HepG2 (cell line): ENCODE results near the gene HCK. TPM values are rescaled to one million over a fixed set of nuclear protein-coding genes. Genes with fewer than 3 reads are reported as not detected.

Source experiments
- CERS6 ChIP-seq: sonication (generic); formaldehyde crosslinking; IDR thresholded peaks from 2 replicates; pipeline ENCODE4 v1.5.0; 2020; ENCODE audit warnings: missing genetic modification reagents
- HMG20B ChIP-seq: conservative IDR thresholded peaks from 2 replicates; pipeline ENCODE4 v1.6.1; 2016; ENCODE audit warnings: missing genetic modification reagents, missing compliant biosample characterization
- HOXA3 ChIP-seq: sonication (generic); formaldehyde crosslinking; IDR thresholded peaks from 2 replicates; pipeline ENCODE4 v1.5.0; 2020; ENCODE audit warnings: missing genetic modification reagents
- MTF1 ChIP-seq: sonication (generic); formaldehyde crosslinking; IDR thresholded peaks from 2 replicates; pipeline ENCODE4 v1.5.0; 2020; ENCODE audit warnings: missing genetic modification reagents
- NFKB2 ChIP-seq: sonication (generic); formaldehyde crosslinking; IDR thresholded peaks from 2 replicates; pipeline ENCODE4 v1.4.0; 2020; ENCODE audit warnings: missing genetic modification reagents, borderline replicate concordance
- NFKBIZ ChIP-seq: IDR thresholded peaks from 2 replicates; pipeline ENCODE4 v1.6.1; 2018; ENCODE audit warnings: missing genetic modification reagents, missing compliant biosample characterization
- NR0B2 ChIP-seq: sonication (generic); formaldehyde crosslinking; IDR thresholded peaks from 2 replicates; pipeline ENCODE4 v1.4.0; 2020; ENCODE audit warnings: mild to moderate bottlenecking, missing genetic modification reagents
- PHF5A ChIP-seq: IDR thresholded peaks from one replicate; pipeline ENCODE4 v1.6.1; 2018; ENCODE audit warnings: low read depth, missing genetic modification reagents; ENCODE audit not compliant: unreplicated experiment
- POLR2A ChIP-seq, 2 experiments: IDR thresholded peaks; 2 replicates each; pipeline ENCODE4 v1.6.1; 2011; ENCODE audit warnings: low read depth in 2 of 2, low read length in 2 of 2, mild to moderate bottlenecking in 1 of 2, moderate library complexity in 1 of 2; ENCODE audit not compliant: insufficient read depth in 1 of 2
- RFXANK ChIP-seq: IDR thresholded peaks from 2 replicates; pipeline ENCODE4 v1.6.1; 2016
- RXRA ChIP-seq: sonication (generic); formaldehyde crosslinking; IDR thresholded peaks from 2 replicates; pipeline ENCODE4 v1.5.1; 2020; ENCODE audit warnings: missing genetic modification reagents
- SOX13 ChIP-seq, 3 experiments: fragments of 450-650 bp in 1 of 3; sonication (generic) in 1 of 3; formaldehyde crosslinking in 1 of 3; IDR thresholded peaks in 2 of 3; conservative IDR thresholded peaks in 1 of 3; 2 replicates each; pipeline versions ENCODE4 v1.5.0 to v1.6.1; 2016 to 2020; ENCODE audit warnings: antibody characterized with exemption in 1 of 3, mild to moderate bottlenecking in 1 of 3, missing compliant biosample characterization in 1 of 3, missing genetic modification reagents in 1 of 3, moderate library complexity in 1 of 3
- SRY ChIP-seq: sonication (generic); formaldehyde crosslinking; IDR thresholded peaks from 2 replicates; pipeline ENCODE4 v1.8.0; 2022; ENCODE audit warnings: mild to moderate bottlenecking, missing genetic modification reagents
- TP53 ChIP-seq: sonication (generic); formaldehyde crosslinking; conservative IDR thresholded peaks from 2 replicates; pipeline ENCODE4 v1.4.0; 2020; ENCODE audit warnings: missing genetic modification reagents
- ZC3H4 ChIP-seq: sonication (generic); formaldehyde crosslinking; IDR thresholded peaks from 2 replicates; pipeline ENCODE4 v1.4.0; 2020; ENCODE audit warnings: missing genetic modification reagents, borderline replicate concordance
- ZFYVE20 ChIP-seq: sonication (generic); formaldehyde crosslinking; IDR thresholded peaks from 2 replicates; pipeline ENCODE4 v1.8.0; 2023; ENCODE audit warnings: low read depth, mild to moderate bottlenecking, moderate library complexity, missing genetic modification reagents, borderline replicate concordance
- ZNF224 ChIP-seq: sonication (generic); formaldehyde crosslinking; IDR thresholded peaks from 2 replicates; pipeline ENCODE4 v1.5.0; 2020; ENCODE audit warnings: mild to moderate bottlenecking, missing genetic modification reagents
- ZNF230 ChIP-seq: sonication (generic); formaldehyde crosslinking; IDR thresholded peaks from 2 replicates; pipeline ENCODE4 v1.4.0; 2020; ENCODE audit warnings: mild to moderate bottlenecking, missing genetic modification reagents
- ZNF280D ChIP-seq: sonication (generic); formaldehyde crosslinking; IDR thresholded peaks from 2 replicates; pipeline ENCODE4 v1.5.1; 2020; ENCODE audit warnings: mild to moderate bottlenecking, missing genetic modification reagents
- ZNF652 ChIP-seq: IDR thresholded peaks from 2 replicates; pipeline ENCODE4 v1.6.1; 2016; ENCODE audit warnings: low read depth, borderline replicate concordance
- ZNF703 ChIP-seq: sonication (generic); formaldehyde crosslinking; IDR thresholded peaks from 2 replicates; pipeline ENCODE4 v1.5.1; 2020; ENCODE audit warnings: missing genetic modification reagents, mild to moderate bottlenecking, moderate library complexity, borderline replicate concordance
- ZNF724P ChIP-seq: sonication (generic); formaldehyde crosslinking; IDR thresholded peaks from 2 replicates; pipeline ENCODE4 v1.8.0; 2022; ENCODE audit warnings: missing genetic modification reagents, borderline replicate concordance
- ZXDC ChIP-seq: sonication (generic); formaldehyde crosslinking; IDR thresholded peaks from 2 replicates; pipeline ENCODE4 v1.5.0; 2020; ENCODE audit warnings: mild to moderate bottlenecking, missing genetic modification reagents
- polyA plus RNA-seq, 8 experiments: library from polyadenylated mRNA; depleted of rRNA in 3 of 8; stranded (reverse) in 7 of 8; unstranded in 1 of 8; fragments of >200 nt; fragmentation: Illumina TruSeq in 4 of 8; extraction: Trizol in 4 of 8; gene quantifications; 2 replicates each; pipeline versions ENCODE4 v1.2.1 to v1.2.3, GENCODE V29; 2011 to 2016; ENCODE audit warnings: low read depth in 4 of 8, missing spikeins in 1 of 8, mixed read lengths in 1 of 8; ENCODE audit not compliant: insufficient read depth in 1 of 8
- total RNA-seq, 5 experiments: library from RNA; depleted of rRNA; stranded (reverse); fragments of >200 nt; fragmentation: Illumina TruSeq; extraction: Trizol; gene quantifications; 2 replicates each; pipeline ENCODE4 v1.2.3, GENCODE V29; 2016; ENCODE audit warnings: low read depth in 1 of 5

Gene HCK
- total and polyA plus RNA-seq, 2 of the 13 experiments (the other 11 are each of a cell fraction or from before 2014, with no cell fraction given), result 0.04 TPM; not detected in 1

GRCh38 chr20:32028647-32029372 lies 23.2 kb upstream of the HCK start (continued):
- TF ChIP-seq HMG20B (CRISPR knock-in tag) (no peak), ZC3H4 (peak; percentile 33; the same call in 1 of the 2 replicates), PHF5A (no peak), ZNF230 (CRISPR knock-in tag) (0 out of 2 replicates have a peak, but pooled peaks have one; percentile 31), ZXDC (CRISPR knock-in tag) (no peak), SRY (no peak), CERS6 (CRISPR knock-in tag) (no peak), ZNF724P (CRISPR knock-in tag) (no peak), MTF1 (no peak), ZFYVE20 (no peak), RFXANK (CRISPR knock-in tag) (no peak), ZNF280D (CRISPR knock-in tag) (peak; percentile 79; the same call in 1 of the 2 replicates), TP53 (CRISPR knock-in tag) (no peak), POLR2A (IDR thresholded peaks at IDR 0.05; ENCODE audit: insufficient read depth in 1 of 2, low read depth in 2 of 2, low read length in 2 of 2) (peak in 1 of 2 experiments; percentile 75; a peak in 2 of 4 replicates), NFKB2 (peak; percentile 66; the same call in 1 of the 2 replicates), ZNF224 (no peak), ZNF703 (no peak), HOXA3 (peak; percentile 48; the same call in 1 of the 2 replicates), SOX13 (IDR thresholded peaks at IDR 0.05) (no peak), SOX13 (CRISPR knock-in tag; conservative IDR thresholded peaks at IDR 0.05 in 1 of 2, IDR thresholded peaks at IDR 0.05 in 1 of 2) (no peak), NR0B2 (CRISPR knock-in tag) (no peak), NFKBIZ (CRISPR knock-in tag) (0 out of 2 replicates have a peak, but pooled peaks have one; percentile 59), ZNF652 (CRISPR knock-in tag) (no peak), RXRA (CRISPR knock-in tag) (peak; percentile 68)
